PC-9 (cell line): Measurements from ENCODE around the gene SNRNP48. TPM values are rescaled to one million over a fixed set of nuclear protein-coding genes. Genes with fewer than 3 reads are reported as not detected.

Experiments
- BruUV-seq: library from RNA; stranded (reverse); fragments of 400-500 nt; replicated peaks from 2 replicates; lab custom pipeline; 2021; lab: Mats Ljungman, UMichigan
- CTCF ChIA-PET: fragments of 300-600 bp; sonication (Branson Sonifier 250); formaldehyde crosslinking; loops from one replicate; lab custom pipeline; 2022; ENCODE audit warnings: antibody characterized with exemption; lab: Charles Lee
- POLR2A ChIA-PET: fragments of 300-600 bp; sonication (Branson Sonifier 250); formaldehyde crosslinking; loops from one replicate; lab custom pipeline; 2022; ENCODE audit warnings: antibody characterized with exemption; ENCODE audit not compliant: unreplicated experiment; lab: Charles Lee
- DNase-seq, 2 experiments: peaks; one replicate each; pipeline versions ENCODE4 v3.0.0 to v3.0.0-alpha.2; 2015 to 2022; ENCODE audit warnings: mixed read lengths in 1 of 2
- H2AFZ ChIP-seq: fragments of 200-600 bp; sonication (generic); 2 replicates; pipeline ENCODE4 v1.8.1; 2017; ENCODE audit warnings: antibody characterized with exemption
- H3F3A ChIP-seq: fragments of 200-600 bp; sonication (generic); 2 replicates; pipeline ENCODE4 v1.8.1; 2017; ENCODE audit warnings: antibody characterized with exemption, mild to moderate bottlenecking, low read depth; ENCODE audit not compliant: insufficient read depth
- H3K27ac ChIP-seq: fragments of 200-600 bp; sonication (generic); 2 replicates; pipeline ENCODE4 v1.6.1; 2016; ENCODE audit warnings: mixed run types
- H3K27me3 ChIP-seq: fragments of 200-600 bp; sonication (generic); 2 replicates; pipeline ENCODE4 v1.6.1; 2016; ENCODE audit warnings: low read depth, mixed run types; ENCODE audit not compliant: insufficient read depth
- H3K36me3 ChIP-seq: fragments of 200-600 bp; sonication (generic); 2 replicates; pipeline ENCODE4 v1.6.1; 2016; ENCODE audit warnings: low read depth, mixed run types
- H3K4me1 ChIP-seq: fragments of 200-600 bp; sonication (generic); replicated peaks from 2 replicates; pipeline ENCODE4 v1.6.1; 2016; ENCODE audit warnings: mixed run types; ENCODE audit not compliant: insufficient read depth
- H3K4me2 ChIP-seq: fragments of 200-600 bp; sonication (generic); 2 replicates; pipeline ENCODE4 v1.6.1; 2017; ENCODE audit warnings: mixed run types
- H3K4me3 ChIP-seq: fragments of 200-600 bp; sonication (generic); 2 replicates; pipeline ENCODE4 v1.6.1; 2016; ENCODE audit warnings: mixed run types
- H3K79me2 ChIP-seq: fragments of 200-600 bp; sonication (generic); 2 replicates; pipeline ENCODE4 v1.6.1; 2017; ENCODE audit warnings: low read depth, mixed run types
- H3K9me2 ChIP-seq: fragments of 200-600 bp; sonication (generic); 2 replicates; pipeline ENCODE4 v1.8.1; 2017; ENCODE audit warnings: mild to moderate bottlenecking; ENCODE audit not compliant: insufficient read depth
- H3K9me3 ChIP-seq: fragments of 200-600 bp; sonication (generic); 2 replicates; pipeline ENCODE4 v1.8.1; 2016; ENCODE audit warnings: low read depth; ENCODE audit not compliant: insufficient read depth
- H4K20me1 ChIP-seq: fragments of 200-600 bp; sonication (generic); 2 replicates; pipeline ENCODE4 v1.8.1; 2017; ENCODE audit not compliant: insufficient read depth
- CTCF ChIP-seq: fragments of 200-600 bp; sonication (generic); conservative IDR thresholded peaks from 2 replicates; pipeline ENCODE4 v1.6.1; 2017; ENCODE audit warnings: mixed run types, antibody characterized with exemption, mild to moderate bottlenecking, moderate library complexity
- EZH2 ChIP-seq: fragments of 200-600 bp; sonication (generic); IDR thresholded peaks from 2 replicates; pipeline ENCODE4 v1.8.0; 2017; ENCODE audit warnings: antibody characterized with exemption, low read depth
- intact Hi-C: fragments of 100-400 bp; cut with micrococcal nuclease; formaldehyde crosslinking; loops from one replicate; pipeline ENCODE4 v1.10.0; 2022; ENCODE audit not compliant: unreplicated experiment
- total RNA-seq: library from RNA; stranded (reverse); gene quantifications from 2 replicates; pipeline ENCODE4 v1.2.3, GENCODE V29; 2021

Gene SNRNP48
- total RNA-seq, 1 experiment from 2014 or later, result 21.7 TPM

- no TSS peak for BruUV-seq
- POLR2A ChIA-PET, result no interaction called here
These were observed 47.5 kb downstream of the SNRNP48 start for GRCh38 chr6:7637533-7637932.

GRCh38 chr6:7639427-7639826 lies 49.4 kb downstream of the SNRNP48 start:
- DNase-seq, result no peak
- CTCF ChIA-PET, result interaction anchor here (0.6 kb wide), 1 partner anchor 205 kb away, joined by 4 read pairs; no protein-coding TSS in a partner anchor
- peaks cover 5% of the 10 kb centered on the region; the same call in 1 of the 2 replicates for H3F3A ChIP-seq
- H3K4me3 ChIP-seq, result no peak overlapping the region
- POLR2A ChIA-PET, result no interaction called here
- H3K4me2 ChIP-seq, result no peak overlapping the region
- no peak for TF ChIP-seq CTCF
- TF ChIP-seq EZH2, result no peak
- H3K4me1 ChIP-seq, result peaks cover 22% of the 10 kb centered on the region; the same call in 1 of the 2 replicates
- no peaks in the 10 kb centered on the region for H3K9me3 ChIP-seq
- H2AFZ ChIP-seq, result no peak overlapping the region
- H3K9me2 ChIP-seq, result no peaks in the 10 kb centered on the region
- intact Hi-C loops, result no loop called here
- no TSS peak for BruUV-seq
- H3K36me3 ChIP-seq, result no peaks in the 10 kb centered on the region
- H3K27ac ChIP-seq, result no peak overlapping the region
- no peaks in the 10 kb centered on the region for H3K27me3 ChIP-seq
- H4K20me1 ChIP-seq, result no peaks in the 10 kb centered on the region
- H3K79me2 ChIP-seq, result no peaks in the 10 kb centered on the region

More at GRCh38 chr6:7637533-7637932, 47.5 kb downstream of the SNRNP48 start:
- no peak overlapping the region for H2AFZ ChIP-seq
- H3K27me3 ChIP-seq, result no peaks in the 10 kb centered on the region
- H3K4me2 ChIP-seq, result no peak overlapping the region
- H3K79me2 ChIP-seq, result no peaks in the 10 kb centered on the region
- no peaks in the 10 kb centered on the region for H3K9me2 ChIP-seq
- H3K4me1 ChIP-seq, result peaks cover 15% of the 10 kb centered on the region; the same call in 1 of the 2 replicates
- no peaks in the 10 kb centered on the region for H4K20me1 ChIP-seq
- H3K9me3 ChIP-seq, result no peaks in the 10 kb centered on the region
- no peak for DNase-seq
- intact Hi-C loops, result no loop called here
- TF ChIP-seq CTCF (no peak), EZH2 (no peak)
- CTCF ChIA-PET, result interaction anchor here (0.6 kb wide), 1 partner anchor 358 kb away, joined by 3 read pairs; no protein-coding TSS in a partner anchor
- no peak overlapping the region for H3K27ac ChIP-seq
- H3K4me3 ChIP-seq, result no peak overlapping the region
- H3F3A ChIP-seq, result no peaks in the 10 kb centered on the region
- H3K36me3 ChIP-seq, result no peaks in the 10 kb centered on the region

- H3K9me2 ChIP-seq, result no peaks in the 10 kb centered on the region
- no peaks in the 10 kb centered on the region for H3K27me3 ChIP-seq
- H2AFZ ChIP-seq, result no peak overlapping the region
- H3K9me3 ChIP-seq, result no peaks in the 10 kb centered on the region
- no peaks in the 10 kb centered on the region for H3K79me2 ChIP-seq
- H3K4me3 ChIP-seq, result no peak overlapping the region
- TF ChIP-seq EZH2 (no peak), CTCF (no peak)
- no peak overlapping the region for H3K4me2 ChIP-seq
- peaks cover 11% of the 10 kb centered on the region; the same call in 1 of the 2 replicates for H3F3A ChIP-seq
- ChIA-PET CTCF (interaction anchor here (0.6 kb wide), 1 partner anchor 206 kb away, joined by 4 read pairs; no protein-coding TSS in a partner anchor), POLR2A (no interaction called here)
- DNase-seq, result no peak
- peaks cover 28% of the 10 kb centered on the region for H3K4me1 ChIP-seq
- H3K27ac ChIP-seq, result no peak overlapping the region
- no peaks in the 10 kb centered on the region for H3K36me3 ChIP-seq
- intact Hi-C loops, result no loop called here
- BruUV-seq, result no TSS peak
- no peaks in the 10 kb centered on the region for H4K20me1 ChIP-seq
These were observed 50.0 kb downstream of the SNRNP48 start for GRCh38 chr6:7640016-7640415.
